Measurements from ENCODE around the gene ANLN. TPM values are rescaled to one million over a fixed set of nuclear protein-coding genes. Genes with fewer than 3 reads are reported as not detected.

ANLN gene
- total and polyA plus RNA-seq, 2 experiments from 2014 or later = 26.9 to 66.7 TPM

Other genes with a start within 250 kb of the ANLN start
- gene EEPD1, start 236.6 kb upstream of the ANLN start, total RNA-seq (2014; rRNA removed; shearing (Covaris generic)) = 12.4 and 17.1 TPM in 2 replicates
- gene EEPD1, start 236.6 kb upstream of the ANLN start, polyA plus RNA-seq (2016; fragmentation: Nextera tagmentation; extraction: Ambion mirVana) = 4.1 and 6.0 TPM in 2 replicates